Neural cell (in vitro differentiated cells): ENCODE results near the gene NCKAP5. TPM values are rescaled to one million over a fixed set of nuclear protein-coding genes. Genes with fewer than 3 reads are reported as not detected.

ENCODE experiments used
- H2AFZ ChIP-seq: fragments of 200-600, 300-800 bp; sonication (generic), shearing (Covaris generic); 2 replicates; pipeline ENCODE4 v1.6.0; 2014; ENCODE audit warnings: low read depth, mild to moderate bottlenecking, antibody characterized with exemption, low read length, moderate library complexity
- H3F3A ChIP-seq: fragments of 200-600 bp; shearing (Covaris generic); 2 replicates; pipeline ENCODE4 v1.6.1; 2016; ENCODE audit warnings: mild to moderate bottlenecking, moderate library complexity, mixed read lengths, antibody characterized with exemption, low read length; ENCODE audit not compliant: insufficient read depth, poor library complexity, severe bottlenecking
- H3K27ac ChIP-seq: fragments of 200-600, 300-800 bp; sonication (generic), shearing (Covaris generic); 2 replicates; pipeline ENCODE4 v1.5.1; 2014; ENCODE audit warnings: mild to moderate bottlenecking, low read length, moderate library complexity
- H3K27me3 ChIP-seq: fragments of 300-800, 200-600 bp; sonication (generic), shearing (Covaris generic); 2 replicates; pipeline ENCODE4 v1.6.0; 2014; ENCODE audit warnings: mild to moderate bottlenecking, low read depth, low read length, moderate library complexity; ENCODE audit not compliant: insufficient read depth
- H3K36me3 ChIP-seq: fragments of 300-800, 200-600 bp; sonication (generic), shearing (Covaris generic); 2 replicates; pipeline ENCODE4 v1.5.1; 2014; ENCODE audit warnings: mild to moderate bottlenecking, antibody characterized with exemption, low read length, moderate library complexity; ENCODE audit not compliant: insufficient read depth
- H3K4me2 ChIP-seq: fragments of 300-800, 200-600 bp; sonication (generic), shearing (Covaris generic); 2 replicates; pipeline ENCODE4 v1.6.0; 2014; ENCODE audit warnings: mild to moderate bottlenecking, low read length
- H3K4me3 ChIP-seq: fragments of 300-800, 200-600 bp; sonication (generic), shearing (Covaris generic); 2 replicates; pipeline ENCODE4 v1.5.1; 2014; ENCODE audit warnings: mild to moderate bottlenecking, low read length, moderate library complexity
- H3K79me2 ChIP-seq: fragments of 200-600 bp; shearing (Covaris generic); replicated peaks from 2 replicates; pipeline ENCODE4 v1.6.0; 2014; ENCODE audit warnings: mild to moderate bottlenecking, low read length, moderate library complexity; ENCODE audit not compliant: insufficient read depth
- H3K9ac ChIP-seq: fragments of 300-800, 200-600 bp; sonication (generic), shearing (Covaris generic); 2 replicates; pipeline ENCODE4 v1.6.1; 2016; ENCODE audit warnings: mild to moderate bottlenecking, low read length, mixed read lengths
- H3K9me2 ChIP-seq: fragments of 200-600 bp; shearing (Covaris generic); 2 replicates; pipeline ENCODE4 v1.6.1; 2016; ENCODE audit warnings: mild to moderate bottlenecking, low read length, mixed read lengths; ENCODE audit not compliant: insufficient read depth
- H3K9me3 ChIP-seq: fragments of 200-600, 300-800 bp; sonication (generic), shearing (Covaris generic); 2 replicates; pipeline ENCODE4 v1.6.1; 2016; ENCODE audit warnings: mild to moderate bottlenecking, mixed run types, low read length, moderate library complexity, mixed read lengths
- H4K20me1 ChIP-seq: fragments of 200-600 bp; shearing (Covaris generic); 2 replicates; pipeline ENCODE4 v1.6.1; 2016; ENCODE audit warnings: mild to moderate bottlenecking, mixed run types; ENCODE audit not compliant: insufficient read depth
- CTCF ChIP-seq: fragments of 450-650 bp; IDR thresholded peaks from 2 replicates; pipeline ENCODE4 v1.5.1; 2014; ENCODE audit warnings: antibody characterized with exemption, mild to moderate bottlenecking, moderate library complexity; ENCODE audit not compliant: poor library complexity, severe bottlenecking
- EP300 ChIP-seq: fragments of 450-650 bp; conservative IDR thresholded peaks from 2 replicates; pipeline ENCODE4 v1.6.1; 2014; ENCODE audit warnings: antibody characterized with exemption, mild to moderate bottlenecking, moderate library complexity; ENCODE audit not compliant: poor library complexity, severe bottlenecking
- EZH2 ChIP-seq: fragments of 200-600, 300-800 bp; shearing (Covaris generic), sonication (generic); IDR thresholded peaks from 2 replicates; pipeline ENCODE4 v1.6.1; 2014; ENCODE audit warnings: antibody characterized with exemption, low read length, borderline replicate concordance, mild to moderate bottlenecking; ENCODE audit not compliant: insufficient read depth, poor library complexity, severe bottlenecking
- MXI1 ChIP-seq: fragments of 450-650 bp; conservative IDR thresholded peaks from 2 replicates; pipeline ENCODE4 v1.6.1; 2014; ENCODE audit warnings: antibody characterized with exemption, mild to moderate bottlenecking; ENCODE audit not compliant: poor library complexity, severe bottlenecking
- POLR2AphosphoS5 ChIP-seq: IDR thresholded peaks from 2 replicates; pipeline ENCODE4 v1.6.1; 2012
- RAD21 ChIP-seq: fragments of 450-650 bp; conservative IDR thresholded peaks from 2 replicates; pipeline ENCODE4 v1.6.1; 2014; ENCODE audit warnings: antibody characterized with exemption, mild to moderate bottlenecking, moderate library complexity
- SMC3 ChIP-seq: fragments of 450-650 bp; conservative IDR thresholded peaks from 2 replicates; pipeline ENCODE4 v1.6.1; 2014; ENCODE audit warnings: antibody characterized with exemption, mild to moderate bottlenecking, moderate library complexity; ENCODE audit not compliant: poor library complexity
- TAF1 ChIP-seq: IDR thresholded peaks from 2 replicates; pipeline ENCODE4 v1.6.1; 2012; ENCODE audit warnings: low read depth
- polyA plus RNA-seq: library from polyadenylated mRNA; depleted of rRNA; stranded (reverse); fragments of >200 nt; gene quantifications from 2 replicates; pipeline ENCODE4 v1.2.3, GENCODE V29; 2014
- TF ChIP-seq, protein P1 (sequence below): IDR thresholded peaks from 2 replicates; pipeline ENCODE4 v1.6.1; 2012; ENCODE audit warnings: borderline replicate concordance

Gene NCKAP5
- polyA plus RNA-seq, 1 donor from 2014 or later, result 2.4 TPM

DNA sequence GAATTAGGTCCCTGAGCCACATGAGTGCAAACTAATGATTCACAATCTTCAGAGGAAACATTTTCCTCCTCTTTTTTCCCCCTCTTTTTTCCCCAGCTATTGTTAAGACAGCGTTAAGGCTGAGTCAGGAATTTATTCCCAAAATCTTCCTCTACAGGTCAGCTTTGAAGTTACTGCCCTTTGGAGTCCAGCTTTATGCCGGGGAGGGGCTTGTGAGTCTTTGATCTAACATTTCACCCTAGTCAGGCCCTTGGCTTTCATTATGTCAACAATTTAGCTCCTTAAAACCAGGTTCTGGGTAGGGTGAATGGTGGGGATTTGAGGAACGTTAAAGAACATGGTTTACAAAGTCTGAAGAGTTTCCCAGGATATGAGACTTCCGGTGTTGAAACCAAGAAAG, 807.3 kb downstream of the NCKAP5 start:
- no peaks in the 10 kb centered on the region for H3K36me3 ChIP-seq
- no peak overlapping the region for H3K4me2 ChIP-seq
- H2AFZ ChIP-seq, result no peak overlapping the region
- H3F3A ChIP-seq, result no peaks in the 10 kb centered on the region
- no peaks in the 10 kb centered on the region for H3K27me3 ChIP-seq
- H3K4me3 ChIP-seq, result no peak overlapping the region
- TF ChIP-seq RAD21 (no peak), POLR2AphosphoS5 (no peak), MXI1 (no peak), SMC3 (no peak), EZH2 (no peak), CTCF (no peak), EP300 (no peak), TAF1 (no peak)
- TF ChIP-seq, protein P1, sequence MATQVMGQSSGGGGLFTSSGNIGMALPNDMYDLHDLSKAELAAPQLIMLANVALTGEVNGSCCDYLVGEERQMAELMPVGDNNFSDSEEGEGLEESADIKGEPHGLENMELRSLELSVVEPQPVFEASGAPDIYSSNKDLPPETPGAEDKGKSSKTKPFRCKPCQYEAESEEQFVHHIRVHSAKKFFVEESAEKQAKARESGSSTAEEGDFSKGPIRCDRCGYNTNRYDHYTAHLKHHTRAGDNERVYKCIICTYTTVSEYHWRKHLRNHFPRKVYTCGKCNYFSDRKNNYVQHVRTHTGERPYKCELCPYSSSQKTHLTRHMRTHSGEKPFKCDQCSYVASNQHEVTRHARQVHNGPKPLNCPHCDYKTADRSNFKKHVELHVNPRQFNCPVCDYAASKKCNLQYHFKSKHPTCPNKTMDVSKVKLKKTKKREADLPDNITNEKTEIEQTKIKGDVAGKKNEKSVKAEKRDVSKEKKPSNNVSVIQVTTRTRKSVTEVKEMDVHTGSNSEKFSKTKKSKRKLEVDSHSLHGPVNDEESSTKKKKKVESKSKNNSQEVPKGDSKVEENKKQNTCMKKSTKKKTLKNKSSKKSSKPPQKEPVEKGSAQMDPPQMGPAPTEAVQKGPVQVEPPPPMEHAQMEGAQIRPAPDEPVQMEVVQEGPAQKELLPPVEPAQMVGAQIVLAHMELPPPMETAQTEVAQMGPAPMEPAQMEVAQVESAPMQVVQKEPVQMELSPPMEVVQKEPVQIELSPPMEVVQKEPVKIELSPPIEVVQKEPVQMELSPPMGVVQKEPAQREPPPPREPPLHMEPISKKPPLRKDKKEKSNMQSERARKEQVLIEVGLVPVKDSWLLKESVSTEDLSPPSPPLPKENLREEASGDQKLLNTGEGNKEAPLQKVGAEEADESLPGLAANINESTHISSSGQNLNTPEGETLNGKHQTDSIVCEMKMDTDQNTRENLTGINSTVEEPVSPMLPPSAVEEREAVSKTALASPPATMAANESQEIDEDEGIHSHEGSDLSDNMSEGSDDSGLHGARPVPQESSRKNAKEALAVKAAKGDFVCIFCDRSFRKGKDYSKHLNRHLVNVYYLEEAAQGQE, result no peak
- H3K9ac ChIP-seq, result no peak overlapping the region
- H4K20me1 ChIP-seq, result no peaks in the 10 kb centered on the region
- H3K9me3 ChIP-seq, result no peaks in the 10 kb centered on the region
- H3K27ac ChIP-seq, result no peak overlapping the region
- no peaks in the 10 kb centered on the region for H3K79me2 ChIP-seq
- no peaks in the 10 kb centered on the region for H3K9me2 ChIP-seq

DNA sequence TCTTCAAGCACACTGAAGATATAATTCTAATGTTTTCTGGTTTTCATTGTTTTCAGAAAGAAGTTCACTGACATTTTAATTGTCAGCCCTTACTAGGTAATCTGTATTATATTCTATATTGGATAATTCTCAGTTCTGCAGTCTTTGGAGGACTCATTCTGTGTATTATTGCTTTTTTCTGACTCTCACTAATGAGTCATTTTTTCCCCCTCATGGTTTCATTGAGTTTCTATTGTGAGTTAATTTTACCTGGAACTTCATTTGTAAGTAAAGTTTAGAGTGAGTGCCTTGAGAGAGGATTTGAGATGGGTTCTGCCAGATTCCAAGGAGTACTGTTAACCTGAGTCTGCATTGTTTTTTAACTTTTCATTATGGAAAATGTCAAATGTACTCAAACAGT, 807.9 kb downstream of the NCKAP5 start:
- TF ChIP-seq EP300 (no peak), POLR2AphosphoS5 (no peak), MXI1 (no peak), EZH2 (no peak), RAD21 (no peak), TAF1 (no peak)
- Histone ChIP-seq H3K79me2 (no peaks in the 10 kb centered on the region), H3K4me2 (no peak overlapping the region)

More for the DNA sequence above, 807.9 kb downstream of the NCKAP5 start:
- Histone ChIP-seq H3K27me3 (no peaks in the 10 kb centered on the region), H4K20me1 (no peaks in the 10 kb centered on the region), H3K36me3 (no peaks in the 10 kb centered on the region), H2AFZ (no peak overlapping the region), H3K9me2 (no peaks in the 10 kb centered on the region), H3K4me3 (no peak overlapping the region), H3K9ac (no peak overlapping the region), H3K27ac (no peak overlapping the region), H3K9me3 (no peaks in the 10 kb centered on the region), H3F3A (no peaks in the 10 kb centered on the region)
